ENCODE measurements around the gene ADGRL3.

DNA sequence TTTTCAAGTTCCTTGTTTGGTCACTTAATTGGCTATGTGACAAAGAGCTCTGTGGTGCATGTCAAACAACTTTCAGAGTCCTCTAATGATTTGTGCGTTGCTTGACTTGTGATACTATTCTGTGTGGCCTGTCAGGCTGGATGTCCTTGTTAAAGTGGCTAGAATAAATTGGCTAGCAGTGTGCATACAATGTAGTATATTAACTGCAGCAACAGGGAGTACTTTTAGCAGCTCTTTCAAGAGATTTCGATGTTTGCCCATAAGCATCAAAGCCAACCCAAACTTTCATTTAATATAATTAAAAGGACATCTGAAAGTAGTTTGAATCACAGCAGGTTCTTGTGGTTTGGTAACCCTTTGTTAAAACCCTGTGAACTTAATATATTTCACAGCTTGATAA is 718.9 kb downstream of the ADGRL3 start:
- TF ChIP-seq POLR2A (IDR thresholded peaks at IDR 0.05): no peak
- no peak for TF ChIP-seq POLR2AphosphoS5 (IDR thresholded peaks at IDR 0.05)
- TF ChIP-seq, protein P1, sequence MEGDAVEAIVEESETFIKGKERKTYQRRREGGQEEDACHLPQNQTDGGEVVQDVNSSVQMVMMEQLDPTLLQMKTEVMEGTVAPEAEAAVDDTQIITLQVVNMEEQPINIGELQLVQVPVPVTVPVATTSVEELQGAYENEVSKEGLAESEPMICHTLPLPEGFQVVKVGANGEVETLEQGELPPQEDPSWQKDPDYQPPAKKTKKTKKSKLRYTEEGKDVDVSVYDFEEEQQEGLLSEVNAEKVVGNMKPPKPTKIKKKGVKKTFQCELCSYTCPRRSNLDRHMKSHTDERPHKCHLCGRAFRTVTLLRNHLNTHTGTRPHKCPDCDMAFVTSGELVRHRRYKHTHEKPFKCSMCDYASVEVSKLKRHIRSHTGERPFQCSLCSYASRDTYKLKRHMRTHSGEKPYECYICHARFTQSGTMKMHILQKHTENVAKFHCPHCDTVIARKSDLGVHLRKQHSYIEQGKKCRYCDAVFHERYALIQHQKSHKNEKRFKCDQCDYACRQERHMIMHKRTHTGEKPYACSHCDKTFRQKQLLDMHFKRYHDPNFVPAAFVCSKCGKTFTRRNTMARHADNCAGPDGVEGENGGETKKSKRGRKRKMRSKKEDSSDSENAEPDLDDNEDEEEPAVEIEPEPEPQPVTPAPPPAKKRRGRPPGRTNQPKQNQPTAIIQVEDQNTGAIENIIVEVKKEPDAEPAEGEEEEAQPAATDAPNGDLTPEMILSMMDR (IDR thresholded peaks at IDR 0.05): no peak
